LNCaP clone FGC (cell line): ENCODE results near the gene RALGAPA2.

Experiments used
- DNase-seq: peaks from one replicate; pipeline ENCODE4 v3.0.0-alpha.2; 2011; ENCODE audit warnings: low read depth
- H3K4me3 ChIP-seq: 2 replicates; pipeline ENCODE4 v1.5.1; 2011; ENCODE audit warnings: mild to moderate bottlenecking, low read depth, low read length, control low read depth
- TF ChIP-seq, protein P1 (sequence below): IDR thresholded peaks from 2 replicates; pipeline ENCODE4 v1.5.1; 2012; ENCODE audit warnings: mild to moderate bottlenecking; ENCODE audit not compliant: control insufficient read depth, insufficient read depth; ENCODE audit errors: extremely low read depth

RALGAPA2 gene

DNA sequence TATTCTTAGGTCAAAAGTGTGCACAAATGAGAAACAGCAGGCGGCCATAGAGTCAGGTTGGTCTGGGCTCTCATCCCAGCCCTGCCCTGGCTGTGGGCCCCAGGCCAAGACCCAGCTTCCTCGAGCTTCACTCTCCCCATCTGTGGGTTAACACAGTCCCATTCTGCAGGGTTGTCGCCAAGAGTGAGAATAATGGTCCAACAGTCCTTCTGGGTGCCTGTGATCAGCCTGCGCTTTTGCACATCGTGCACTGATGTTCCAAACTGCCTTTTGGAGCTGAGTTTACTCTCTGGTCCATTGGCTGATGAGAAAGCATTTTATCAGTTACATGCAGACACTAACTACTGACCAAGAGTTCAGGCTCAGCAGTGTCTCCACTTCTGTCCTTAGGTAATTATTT, 261.9 kb downstream of the RALGAPA2 start:
- TF ChIP-seq, protein P1, sequence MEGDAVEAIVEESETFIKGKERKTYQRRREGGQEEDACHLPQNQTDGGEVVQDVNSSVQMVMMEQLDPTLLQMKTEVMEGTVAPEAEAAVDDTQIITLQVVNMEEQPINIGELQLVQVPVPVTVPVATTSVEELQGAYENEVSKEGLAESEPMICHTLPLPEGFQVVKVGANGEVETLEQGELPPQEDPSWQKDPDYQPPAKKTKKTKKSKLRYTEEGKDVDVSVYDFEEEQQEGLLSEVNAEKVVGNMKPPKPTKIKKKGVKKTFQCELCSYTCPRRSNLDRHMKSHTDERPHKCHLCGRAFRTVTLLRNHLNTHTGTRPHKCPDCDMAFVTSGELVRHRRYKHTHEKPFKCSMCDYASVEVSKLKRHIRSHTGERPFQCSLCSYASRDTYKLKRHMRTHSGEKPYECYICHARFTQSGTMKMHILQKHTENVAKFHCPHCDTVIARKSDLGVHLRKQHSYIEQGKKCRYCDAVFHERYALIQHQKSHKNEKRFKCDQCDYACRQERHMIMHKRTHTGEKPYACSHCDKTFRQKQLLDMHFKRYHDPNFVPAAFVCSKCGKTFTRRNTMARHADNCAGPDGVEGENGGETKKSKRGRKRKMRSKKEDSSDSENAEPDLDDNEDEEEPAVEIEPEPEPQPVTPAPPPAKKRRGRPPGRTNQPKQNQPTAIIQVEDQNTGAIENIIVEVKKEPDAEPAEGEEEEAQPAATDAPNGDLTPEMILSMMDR = no peak
- no peak for DNase-seq

GRCh38 chr20:20448881-20449280, 263.6 kb downstream of the RALGAPA2 start:
- DNase-seq = no peak
- TF ChIP-seq, protein P1 = no peak
- no peak overlapping the region for H3K4me3 ChIP-seq

More for the DNA sequence above, 261.9 kb downstream of the RALGAPA2 start:
- no peak overlapping the region for H3K4me3 ChIP-seq

DNA sequence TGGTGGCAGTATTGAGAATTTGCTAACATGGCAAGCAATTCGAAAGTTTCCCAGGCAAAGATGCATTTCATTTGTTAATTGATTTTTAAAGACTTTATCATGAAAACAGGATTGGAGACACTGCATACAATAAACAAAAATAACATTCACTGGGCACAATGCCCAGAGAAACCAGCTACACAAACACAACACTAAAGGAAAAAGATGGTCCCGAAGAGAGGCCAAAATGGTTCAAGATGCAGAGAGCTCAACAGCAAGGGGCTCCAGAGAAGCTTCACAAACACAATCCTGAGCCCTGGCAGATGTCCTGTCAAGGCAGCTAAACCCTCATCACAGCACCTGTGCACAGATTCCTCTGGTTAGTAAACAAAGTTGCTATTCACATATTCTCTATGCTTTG, 265.2 kb downstream of the RALGAPA2 start:
- DNase-seq = no peak
- H3K4me3 ChIP-seq = no peak overlapping the region
- TF ChIP-seq, protein P1 = no peak

DNA sequence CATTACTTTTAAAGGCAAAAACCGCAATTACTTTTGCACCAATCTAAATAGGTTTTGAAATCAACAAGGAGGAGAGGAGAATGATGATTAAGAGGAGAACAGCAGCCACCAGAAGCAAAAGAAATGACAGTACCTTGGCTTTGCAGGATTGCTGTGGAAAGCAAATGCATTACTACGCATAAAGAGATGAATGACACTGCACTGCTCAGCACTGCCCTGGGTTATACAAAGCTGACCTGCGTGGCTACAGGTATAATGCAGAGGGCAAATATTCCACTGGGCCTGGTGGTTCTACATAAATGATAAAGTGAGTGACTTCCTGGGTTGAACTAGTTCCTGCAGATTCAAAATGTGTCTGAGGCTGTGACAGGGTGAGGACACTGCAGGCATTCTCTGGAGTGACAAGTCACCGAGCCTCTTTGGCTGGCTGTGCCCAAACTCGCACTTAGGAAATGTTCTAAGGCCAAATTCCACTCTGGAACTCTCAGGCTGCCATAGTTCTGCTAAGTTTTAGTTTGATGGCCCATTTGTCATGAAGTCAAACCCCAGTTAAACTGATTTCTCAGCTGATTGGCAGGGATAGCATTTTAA, 265.9 kb downstream of the RALGAPA2 start:
- TF ChIP-seq, protein P1 = no peak
- no peak for DNase-seq
- no peak overlapping the region for H3K4me3 ChIP-seq

DNA sequence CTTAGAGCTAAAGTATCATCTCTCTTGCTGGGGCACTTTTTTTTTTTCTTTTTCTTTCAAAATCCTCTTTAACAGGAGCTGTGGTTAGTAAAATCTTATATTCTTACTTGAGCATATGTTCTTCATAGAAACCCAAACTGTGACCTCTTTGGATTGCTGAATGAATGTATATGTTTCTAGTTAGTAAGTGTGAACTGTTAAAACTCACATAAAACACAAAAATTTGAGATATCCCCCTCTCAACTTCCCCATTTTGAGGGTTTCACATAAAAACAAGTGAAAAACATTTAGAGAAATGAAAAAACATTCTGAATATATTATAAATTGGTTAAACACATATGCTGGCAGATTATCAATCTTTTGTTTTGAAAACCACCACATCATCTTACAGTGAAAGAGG, 266.4 kb downstream of the RALGAPA2 start:
- no peak for DNase-seq
- H3K4me3 ChIP-seq = no peak overlapping the region
- TF ChIP-seq, protein P1 = no peak

- no peak overlapping the region for H3K4me3 ChIP-seq
- DNase-seq = no peak
- TF ChIP-seq, protein P1 = no peak
Measured at GRCh38 chr20:20443504-20443903, 268.9 kb downstream of the RALGAPA2 start.

DNA sequence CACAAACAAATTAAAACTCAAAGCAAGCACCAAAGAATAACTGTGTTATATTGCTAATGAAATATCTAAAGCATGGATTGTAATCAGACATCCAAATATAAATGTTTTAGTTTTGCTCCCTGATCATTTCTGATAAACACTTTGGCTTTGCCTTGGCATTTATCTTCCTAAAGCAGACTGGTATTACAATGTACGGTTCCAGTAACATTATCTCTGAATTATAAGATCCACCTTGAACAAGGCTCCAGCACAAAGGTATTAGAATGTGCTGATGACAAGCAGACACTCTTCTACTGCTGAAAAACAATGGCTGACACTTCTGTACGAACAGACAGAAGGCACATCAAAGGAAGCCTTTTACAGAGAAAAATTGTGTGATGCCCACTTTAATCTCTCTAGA, 270.0 kb downstream of the RALGAPA2 start:
- no peak overlapping the region for H3K4me3 ChIP-seq
- TF ChIP-seq, protein P1 = no peak
- no peak for DNase-seq
